GM21390 (cell line): ENCODE measurements around the gene SEC23A.
"Not testable (repeated sequence)": the region's sequence is repeated elsewhere in the genome, so short reads cannot be mapped to it uniquely, and the experiment has no call there.

Source experiments
- ATAC-seq: cut with Tn5 transposase; IDR thresholded peaks from one replicate; pipeline ENCODE4 v1.9.1; 2021; ENCODE audit not compliant: unreplicated experiment

SEC23A gene

GRCh38 chr14:39094515-39094914, 8.5 kb downstream of the SEC23A start:
- ATAC-seq: no peak

- ATAC-seq: no peak
Observed at GRCh38 chr14:39091716-39092115, 11.3 kb downstream of the SEC23A start.

DNA sequence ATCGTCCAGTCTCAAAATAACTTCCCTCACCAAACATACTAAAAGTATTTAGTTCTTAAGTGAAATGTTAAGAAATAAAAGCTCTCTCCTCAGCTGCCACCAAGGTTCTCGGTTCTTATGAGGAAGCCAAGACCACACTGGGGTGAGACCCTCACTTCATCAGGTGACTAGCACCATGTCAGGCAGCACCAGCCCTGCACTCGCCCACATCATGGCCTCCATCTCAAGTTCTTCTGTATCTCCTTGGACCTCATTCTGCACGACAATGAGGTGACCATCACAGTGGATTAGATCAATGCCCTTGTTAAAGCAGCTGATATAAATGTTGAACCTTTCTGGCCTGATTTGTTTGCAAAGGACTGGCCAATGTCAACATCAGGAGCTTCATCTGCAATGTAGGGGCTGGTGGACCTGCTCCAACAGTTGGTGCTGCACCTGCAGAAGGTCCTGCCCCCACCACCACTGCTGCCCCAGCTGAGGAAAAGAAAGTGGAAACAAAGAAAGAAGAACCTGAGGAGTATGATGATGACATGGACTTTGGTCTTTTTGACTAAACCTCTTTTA, 12.4 kb downstream of the SEC23A start:
- no peak for ATAC-seq

- ATAC-seq: no peak
Observed at GRCh38 chr14:39087493-39087892, 15.5 kb downstream of the SEC23A start.

DNA sequence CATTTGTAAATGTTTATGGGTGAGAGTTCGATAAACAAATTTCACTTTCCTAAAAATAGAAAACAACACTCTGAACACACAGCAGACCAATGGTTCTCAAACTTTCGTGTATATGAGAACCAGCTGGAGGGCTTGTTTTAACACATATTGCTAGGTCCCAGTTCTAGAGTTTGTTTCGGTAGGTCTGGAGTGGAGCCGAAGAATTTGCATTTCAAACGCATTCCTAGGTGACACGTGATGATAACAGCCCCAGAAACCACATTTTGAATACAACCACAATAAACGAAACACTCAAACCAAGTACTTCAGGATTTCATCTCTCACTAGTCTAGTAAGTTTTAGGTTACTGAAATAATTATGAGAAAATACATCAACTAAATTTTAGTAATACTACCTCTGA, 17.1 kb downstream of the SEC23A start:
- no peak for ATAC-seq

DNA sequence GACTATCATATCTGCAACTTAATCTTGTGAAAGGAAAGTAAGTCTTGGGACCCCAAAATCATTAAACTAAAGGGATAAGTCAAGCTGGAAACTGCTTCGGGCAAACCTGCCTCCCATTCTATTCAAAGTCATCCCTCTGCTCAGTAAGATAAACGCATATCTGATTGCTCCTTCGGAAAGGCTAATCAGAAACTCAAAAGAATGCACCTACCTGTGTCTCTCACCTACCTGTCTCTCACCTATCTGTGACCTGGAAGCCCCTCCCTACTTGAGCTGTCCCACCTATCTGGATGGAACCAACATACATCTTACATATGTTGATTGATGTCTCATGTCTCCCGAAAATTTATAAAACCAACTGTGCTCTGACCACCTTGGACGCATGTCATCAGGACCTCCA, 19.9 kb downstream of the SEC23A start:
- ATAC-seq: no peak

DNA sequence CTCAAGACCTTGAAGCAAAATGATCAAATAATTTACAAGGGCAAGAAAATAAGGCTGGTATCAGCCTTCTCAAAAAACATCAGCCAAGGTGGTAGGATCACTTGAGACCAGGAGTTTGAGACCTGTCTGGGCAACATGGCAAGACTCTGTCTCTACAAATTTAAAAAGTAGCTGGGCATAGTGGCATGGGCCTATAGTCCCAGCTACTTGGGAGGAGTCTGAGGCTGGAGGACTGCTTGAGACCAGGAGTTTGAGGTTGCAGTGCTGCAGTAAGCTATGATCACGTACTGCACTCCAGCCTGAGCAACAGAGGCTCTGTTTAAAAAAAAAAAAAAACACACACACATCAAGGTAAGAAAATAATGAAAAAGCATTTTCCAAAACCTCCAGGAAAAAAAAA, 22.1 kb downstream of the SEC23A start:
- no peak for ATAC-seq

- ATAC-seq: no peak
Observed at GRCh38 chr14:39071096-39071495, 31.9 kb downstream of the SEC23A start.

DNA sequence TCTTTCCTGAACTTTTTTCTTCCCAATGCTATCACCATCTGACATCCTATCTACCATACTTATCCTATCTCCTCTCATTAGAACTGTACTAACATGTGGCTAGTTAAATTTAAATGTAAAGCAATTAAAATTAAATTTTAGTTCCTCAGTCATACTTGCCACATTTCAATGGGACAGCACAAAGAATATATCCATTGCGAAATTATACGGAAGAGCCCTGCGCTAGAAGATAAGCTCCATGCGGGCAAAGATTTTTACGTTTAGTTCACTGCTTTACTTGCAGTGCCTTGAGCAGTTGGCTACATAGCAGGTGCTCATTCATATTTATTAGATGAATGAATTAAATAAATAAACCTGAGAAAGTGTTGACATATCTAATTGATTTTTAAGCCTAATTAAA, 33.1 kb downstream of the SEC23A start:
- ATAC-seq: no peak

- not testable (repeated sequence) for ATAC-seq
Observed at GRCh38 chr14:39069169-39069805, 33.7 kb downstream of the SEC23A start.

DNA sequence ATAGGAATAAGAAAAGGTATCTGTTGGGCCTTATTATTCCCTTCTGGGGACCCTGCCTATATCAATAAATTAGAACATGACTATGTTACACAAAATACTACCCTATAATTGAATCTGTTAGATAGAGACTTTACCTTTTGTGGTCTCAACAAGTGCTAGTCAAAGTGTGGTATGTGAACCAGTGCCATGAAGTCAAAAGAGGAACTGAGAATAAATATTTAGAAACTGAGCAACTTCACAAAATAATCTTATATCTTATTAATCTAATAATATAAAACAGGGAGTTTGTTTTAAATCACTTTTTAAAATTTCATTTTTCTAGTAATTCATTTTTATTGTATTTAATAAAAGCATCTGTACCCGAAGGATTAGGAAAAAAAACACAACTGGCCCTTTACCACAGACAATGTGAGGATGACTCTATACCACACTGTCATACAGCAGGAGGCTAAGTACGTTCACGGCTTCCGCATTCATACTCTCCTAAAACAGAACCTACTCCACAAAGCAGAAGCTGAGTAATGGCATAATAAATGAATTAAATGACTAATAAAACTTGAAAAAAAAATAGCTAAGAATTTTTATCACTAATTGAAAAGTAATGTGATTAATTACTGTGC, 42.1 kb downstream of the SEC23A start:
- peak; percentile 98 for ATAC-seq

GRCh38 chr14:39055786-39056474, 47.1 kb downstream of the SEC23A start:
- ATAC-seq: no peak

GRCh38 chr14:39052869-39053454, 50.1 kb downstream of the SEC23A start:
- ATAC-seq: not testable (repeated sequence)

DNA sequence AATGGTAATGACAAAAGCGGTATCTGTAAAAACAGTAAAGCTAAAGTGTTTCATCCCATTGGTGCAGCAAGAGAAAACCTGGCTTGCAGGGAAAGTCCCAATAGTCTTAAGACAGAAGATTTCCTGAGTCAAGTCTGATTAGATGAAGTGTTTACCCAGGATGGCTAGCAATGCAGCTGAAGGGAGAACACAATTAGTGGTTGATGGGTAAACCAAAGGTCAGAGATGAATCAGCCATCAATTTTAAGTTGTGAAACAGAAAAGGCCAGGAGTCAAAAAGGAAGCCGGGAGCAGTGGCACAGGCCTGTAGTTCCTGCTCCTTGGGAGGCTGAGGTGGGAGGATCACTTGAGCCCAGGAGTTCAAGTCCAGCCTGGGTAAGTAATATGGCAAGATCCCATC, 52.6 kb downstream of the SEC23A start:
- ATAC-seq: no peak

GRCh38 chr14:39045889-39046288, 57.1 kb downstream of the SEC23A start:
- ATAC-seq: not testable (repeated sequence)

GRCh38 chr14:39043352-39043943, 59.6 kb downstream of the SEC23A start:
- ATAC-seq: no peak

DNA sequence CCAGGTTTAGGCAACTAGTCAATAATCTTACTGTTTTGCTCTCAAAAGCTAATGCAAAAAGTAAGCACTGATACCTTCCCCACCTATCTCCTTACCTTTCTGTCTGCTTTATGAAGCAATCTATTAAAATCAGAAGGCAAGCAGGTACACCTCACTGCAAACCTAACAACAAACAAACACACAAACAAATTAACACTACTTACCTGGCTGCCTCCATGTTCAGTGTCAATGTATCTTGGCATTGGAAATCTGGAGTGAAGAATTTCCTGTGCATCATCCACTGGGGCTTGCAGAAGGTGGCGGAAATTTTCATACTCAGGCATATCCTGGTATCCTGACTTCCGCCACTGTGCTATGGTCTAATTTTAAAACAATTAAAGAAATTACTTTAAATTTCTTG, 62.5 kb downstream of the SEC23A start:
- no peak for ATAC-seq

- ATAC-seq: peak; percentile 65
Observed at GRCh38 chr14:39038542-39038941, 64.5 kb downstream of the SEC23A start.

GRCh38 chr14:39036760-39037159, 66.3 kb downstream of the SEC23A start:
- ATAC-seq: no peak

- no peak for ATAC-seq
Observed at GRCh38 chr14:39035336-39035735, 67.7 kb downstream of the SEC23A start.
